Astrocyte of the cerebellum (primary cell): ENCODE data around the gene EPGN.

Experiments
- DNase-seq: peaks from one replicate; pipeline ENCODE4 v3.0.0-alpha.2; 2011; ENCODE audit warnings: low read depth
- H3K4me3 ChIP-seq: 2 replicates; pipeline ENCODE4 v1.5.1; 2011; ENCODE audit warnings: mild to moderate bottlenecking, low read depth, low read length, moderate library complexity
- CTCF ChIP-seq: IDR thresholded peaks from 2 replicates; pipeline ENCODE4 v1.5.1; 2012; ENCODE audit warnings: low read length, low read depth, moderate library complexity, mild to moderate bottlenecking; ENCODE audit errors: missing control alignments
- in situ Hi-C: cut with HindIII; loops from 2 replicates; pipeline ENCODE4 v1.10.0; 2017; ENCODE audit warnings: low sequenced_read_pairs

EPGN gene

GRCh38 chr4:74322301-74322700 is 14.0 kb downstream of the EPGN start:
- in situ Hi-C loops, result no loop called here
- no peak for TF ChIP-seq CTCF
- H3K4me3 ChIP-seq, result no peak overlapping the region
- no peak for DNase-seq

- no peak for DNase-seq
- TF ChIP-seq CTCF, result no peak
- H3K4me3 ChIP-seq, result no peak overlapping the region
- in situ Hi-C loops, result no loop called here
Observed at GRCh38 chr4:74323663-74324062, 15.4 kb downstream of the EPGN start.

GRCh38 chr4:74324262-74324661 is 16.0 kb downstream of the EPGN start:
- in situ Hi-C loops, result no loop called here
- H3K4me3 ChIP-seq, result no peak overlapping the region
- TF ChIP-seq CTCF, result no peak
- DNase-seq, result no peak

- in situ Hi-C loops, result no loop called here
- no peak for TF ChIP-seq CTCF
Observed at GRCh38 chr4:74325886-74326285, 17.6 kb downstream of the EPGN start.

GRCh38 chr4:74327762-74328161 is 19.5 kb downstream of the EPGN start:
- H3K4me3 ChIP-seq, result no peak overlapping the region
- in situ Hi-C loops, result no loop called here
- no peak for DNase-seq
- TF ChIP-seq CTCF, result no peak

More at GRCh38 chr4:74325886-74326285, 17.6 kb downstream of the EPGN start:
- H3K4me3 ChIP-seq, result no peak overlapping the region
- DNase-seq, result no peak

GRCh38 chr4:74328501-74328900 is 20.2 kb downstream of the EPGN start:
- no peak for TF ChIP-seq CTCF
- DNase-seq, result no peak
- in situ Hi-C loops, result no loop called here
- no peak overlapping the region for H3K4me3 ChIP-seq

GRCh38 chr4:74329307-74329706 is 21.0 kb downstream of the EPGN start:
- DNase-seq, result no peak
- in situ Hi-C loops, result no loop called here
- no peak for TF ChIP-seq CTCF
- H3K4me3 ChIP-seq, result no peak overlapping the region
